Hematopoietic multipotent progenitor cell treated with erythropoietin and hydrocortisone succinate and interleukin-3 and kit ligand, for 6 days (in vitro differentiated cells): ENCODE results near the gene NTN5.
"Not testable (repeated sequence)": the region's sequence is repeated elsewhere in the genome, so short reads cannot be mapped to it uniquely, and the experiment has no call there.

Source experiments
- DNase-seq: peaks from one replicate; pipeline ENCODE4 v3.0.0-alpha.2; 2015

Gene NTN5

DNA sequence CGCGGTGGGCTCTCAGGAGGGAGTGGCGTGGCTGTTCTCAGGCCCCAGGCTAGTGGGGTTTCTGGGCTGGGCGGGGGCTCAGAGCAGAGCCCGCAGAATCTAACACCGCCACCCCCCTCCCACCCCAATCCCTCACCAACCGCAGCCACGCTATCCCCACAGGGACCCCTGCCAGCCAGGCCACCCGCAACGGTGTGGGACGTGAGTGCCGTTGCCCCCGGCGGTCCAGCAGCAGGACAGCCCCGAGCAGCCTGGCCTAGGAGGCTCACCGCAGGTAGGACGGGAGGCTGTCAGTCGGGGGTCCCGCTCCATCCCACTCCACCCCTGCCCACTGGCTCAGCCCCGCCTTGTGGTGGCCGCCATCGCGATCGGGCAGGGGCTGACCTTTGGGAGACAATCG lies at the start of gene NTN5:
TSS of gene NTN5 (minus strand) at position 24 of the 400 bp plus-strand sequence. CDS start 2,031 bp downstream, outside the sequence.
- DNase-seq: no peak

- DNase-seq: no peak
These were observed 49.4 kb upstream of the NTN5 start for GRCh38 chr19:48722196-48722708.

- DNase-seq: peak; percentile 99
These were observed 47.9 kb upstream of the NTN5 start for GRCh38 chr19:48720613-48721296.

DNA sequence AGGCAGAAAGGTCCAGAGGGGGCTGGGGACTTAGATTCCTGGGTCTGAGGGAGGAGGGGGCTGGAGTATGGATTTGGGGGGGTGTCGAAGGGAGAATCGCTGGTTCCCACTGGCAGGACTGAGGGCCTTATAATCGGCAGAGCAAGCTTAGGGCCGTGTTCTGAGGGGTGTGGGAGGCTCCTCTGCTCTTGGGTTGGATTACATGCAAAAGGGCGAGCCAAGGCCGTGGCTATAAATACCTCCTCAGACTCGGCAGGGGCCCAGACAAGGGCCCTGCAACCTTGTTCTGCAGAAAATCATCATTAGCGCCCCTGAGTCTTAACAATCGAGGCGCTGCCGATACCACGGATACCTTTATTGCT lies 47.4 kb upstream of the NTN5 start:
- no peak for DNase-seq

GRCh38 chr19:48719263-48720171 lies 46.7 kb upstream of the NTN5 start, which contains the start of gene MAMSTR:
Gene MAMSTR, minus strand, starts transcription at chr19:48719725. Its CDS starts 694 bp downstream, at chr19:48719031.
- DNase-seq: no peak

- no peak for DNase-seq
These were observed 46.0 kb upstream of the NTN5 start for GRCh38 chr19:48718711-48719231.

DNA sequence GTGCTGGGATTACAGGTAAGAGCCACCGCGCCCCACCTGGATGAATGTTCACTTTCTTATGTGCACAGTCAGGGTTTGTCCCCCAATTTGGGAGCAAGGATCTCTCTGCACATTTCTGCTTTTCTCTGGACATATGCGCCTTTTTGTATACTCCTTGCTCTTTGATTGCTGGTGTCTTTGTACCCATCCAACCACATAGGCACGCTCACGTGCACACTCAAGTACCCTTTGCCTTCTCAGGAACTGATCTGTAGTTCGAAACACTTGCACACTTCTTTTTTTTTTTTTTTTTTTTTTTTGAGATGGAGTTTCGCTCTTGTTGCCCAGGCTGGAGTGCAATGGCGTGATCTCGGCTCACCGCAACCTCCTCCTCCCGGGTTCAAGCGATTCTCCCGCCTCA lies 45.3 kb upstream of the NTN5 start:
- not testable (repeated sequence) for DNase-seq

DNA sequence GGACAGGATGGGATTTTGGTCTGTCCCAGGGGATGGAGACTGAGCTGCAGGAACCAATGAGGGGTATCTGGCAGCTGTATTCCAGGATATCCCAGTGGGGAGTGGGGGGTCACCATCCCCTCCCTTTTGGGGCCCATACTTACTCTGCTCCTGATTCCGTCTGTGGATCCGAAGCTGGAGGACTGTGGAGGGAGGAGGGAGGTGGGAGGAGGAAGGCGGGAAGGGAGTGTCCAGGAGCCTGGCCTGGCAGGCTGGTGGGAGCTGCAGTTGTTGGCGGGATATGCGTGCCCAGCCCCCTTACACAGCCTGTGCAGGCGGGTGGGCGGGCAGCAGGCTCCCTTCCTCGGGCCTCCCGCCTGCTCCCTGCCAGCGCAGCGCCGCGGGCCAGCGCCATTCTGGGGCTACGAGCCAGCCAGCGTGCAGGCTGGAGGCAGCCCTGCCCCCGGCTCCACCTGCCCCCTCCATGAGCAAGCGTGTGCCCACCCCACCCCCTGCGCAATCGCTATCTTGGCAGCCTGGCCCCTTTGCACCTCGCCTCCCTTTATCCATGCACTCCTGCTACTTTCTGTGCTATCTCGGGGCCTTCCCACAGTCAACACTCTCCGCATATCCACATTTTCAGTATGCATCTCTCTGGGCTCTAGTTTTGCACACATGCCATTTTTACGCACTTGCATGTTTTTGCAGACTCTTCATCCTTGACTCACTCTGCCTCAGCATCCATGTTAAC lies 43.9 kb upstream of the NTN5 start:
- DNase-seq: peak; percentile 58

- DNase-seq: no peak
These were observed 42.9 kb upstream of the NTN5 start for GRCh38 chr19:48715681-48716171.

- no peak for DNase-seq
These were observed 42.2 kb upstream of the NTN5 start for GRCh38 chr19:48714759-48715675.

DNA sequence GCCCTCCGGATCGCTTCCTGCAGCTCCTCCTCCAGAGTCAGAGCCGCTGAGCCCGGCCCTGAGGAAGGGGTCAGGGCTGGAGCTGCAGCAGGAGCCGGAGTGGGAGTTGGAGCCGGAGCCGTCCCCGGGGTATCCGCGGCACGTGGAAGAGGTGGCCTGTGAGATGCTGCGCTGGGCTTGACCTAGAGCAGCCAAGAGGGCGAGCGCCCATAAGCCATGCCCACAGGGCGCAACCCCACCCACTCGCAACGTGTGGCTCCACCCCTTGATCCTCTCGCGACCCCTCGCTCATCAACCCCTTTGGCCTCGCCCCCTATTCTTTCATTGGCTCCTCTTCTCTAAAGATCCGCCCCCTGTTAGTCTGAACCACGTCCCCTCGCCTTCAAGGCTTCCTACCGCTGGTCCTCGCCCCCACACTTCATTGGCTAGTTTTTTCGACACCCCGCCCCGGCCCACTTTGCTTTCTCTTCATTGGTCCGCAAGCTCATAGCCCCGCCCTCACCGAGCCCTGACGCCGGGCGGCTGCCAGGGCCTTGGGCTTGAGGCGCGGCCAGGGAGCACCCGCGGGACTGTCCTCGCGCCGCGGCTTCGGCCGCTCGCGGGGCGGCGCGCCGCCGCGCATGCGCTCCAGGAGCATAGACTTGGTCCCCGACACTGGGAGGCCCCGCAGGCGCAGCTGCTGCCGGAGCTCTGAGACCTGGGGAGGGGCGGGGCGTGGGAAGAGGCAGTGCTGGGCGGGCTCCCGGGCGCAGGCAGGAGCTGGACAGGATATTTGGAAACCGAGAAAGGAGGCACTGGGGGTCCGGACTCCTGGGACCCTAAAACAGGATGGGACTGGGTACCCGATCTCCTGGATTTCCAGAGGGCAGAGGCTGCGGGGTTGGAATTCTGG lies 41.3 kb upstream of the NTN5 start:
- peak; percentile 100 for DNase-seq

- peak; percentile 58 for DNase-seq
These were observed 40.4 kb upstream of the NTN5 start for GRCh38 chr19:48713041-48713863.

- DNase-seq: no peak
These were observed 38.4 kb upstream of the NTN5 start for GRCh38 chr19:48711106-48711662.

GRCh38 chr19:48708471-48708870 lies 35.7 kb upstream of the NTN5 start:
- no peak for DNase-seq

GRCh38 chr19:48705431-48705830 lies 32.6 kb upstream of the NTN5 start:
- no peak for DNase-seq

GRCh38 chr19:48703316-48703715 lies 30.5 kb upstream of the NTN5 start:
- DNase-seq: no peak

DNA sequence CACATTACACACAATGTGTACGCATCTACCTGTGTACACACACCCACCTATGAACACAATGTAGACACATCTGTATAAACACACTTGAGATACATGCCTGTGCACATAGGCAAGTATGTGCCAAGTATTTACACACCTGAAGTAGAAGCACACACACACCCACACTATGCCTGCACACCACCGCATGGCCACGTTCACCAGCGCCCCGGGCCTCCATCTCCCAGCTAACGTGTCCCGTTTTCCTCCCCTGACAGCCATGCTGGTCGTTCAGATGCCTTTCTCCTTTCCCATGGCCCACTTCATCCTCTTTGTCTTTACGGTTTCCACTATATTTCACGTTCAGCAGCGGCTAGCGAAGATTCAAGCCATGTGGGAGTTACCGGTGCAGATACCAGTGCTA lies 29.9 kb upstream of the NTN5 start:
- DNase-seq: no peak

DNA sequence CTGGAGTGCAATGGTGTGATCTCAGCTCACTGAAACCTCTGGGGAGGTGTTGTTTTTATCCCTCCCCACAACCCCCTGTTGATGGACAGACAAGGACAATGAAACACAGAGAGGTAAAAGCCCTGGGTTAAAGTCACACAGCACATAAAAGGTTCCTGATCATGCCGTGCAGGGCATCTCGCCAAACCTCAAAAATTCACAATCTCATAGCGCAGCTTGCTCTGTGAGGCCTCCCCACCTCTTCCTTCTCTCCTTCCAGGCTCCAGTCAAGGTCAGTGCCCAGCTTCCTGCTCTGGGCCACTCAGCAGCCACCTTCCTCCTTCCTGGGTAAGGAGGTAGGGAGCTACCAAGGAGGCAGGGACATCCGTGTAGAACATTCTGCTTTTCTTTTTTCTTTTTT lies 25.2 kb upstream of the NTN5 start:
- peak; percentile 91 for DNase-seq

GRCh38 chr19:48696353-48697010 lies 23.7 kb upstream of the NTN5 start:
- DNase-seq: no peak
